ENCODE measurements around the gene SUMO2. TPM values are rescaled to one million over a fixed set of nuclear protein-coding genes. Genes with fewer than 3 reads are reported as not detected.

SUMO2 gene
- total RNA-seq, 1 experiment from 2014 or later, result 616 TPM

DNA sequence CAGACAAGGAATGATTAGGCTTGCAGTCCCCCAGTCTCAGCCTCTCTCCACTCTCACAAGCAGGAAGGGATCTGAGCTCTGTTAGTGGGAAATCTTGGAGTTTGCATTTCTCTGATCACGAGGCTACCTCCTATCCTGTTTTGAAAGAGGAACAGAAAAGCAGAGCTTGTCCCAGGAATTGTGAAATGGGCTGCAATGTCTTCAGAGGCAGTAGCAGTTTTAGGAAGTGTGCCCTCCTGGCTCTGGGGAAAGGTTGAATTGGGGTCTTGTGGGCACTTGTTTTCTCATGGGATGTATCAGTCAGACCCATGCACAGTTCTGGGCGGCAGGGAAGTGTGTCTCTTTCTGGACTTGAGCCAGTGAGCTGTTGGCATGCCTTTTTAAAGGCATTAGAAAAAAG is 45.5 kb upstream of the SUMO2 start:
- POLR2A ChIA-PET, result no interaction called here
- BruUV-seq (replicated peaks), result TSS peak; percentile 40
- DNase-seq (ENCODE audit: low read depth, low spot score) (no peak), ATAC-seq (no peak)
- no peaks in the 10 kb centered on the region for H3K27me3 ChIP-seq (ENCODE audit: control insufficient read depth, insufficient read depth, low read length)
- H3K4me3 ChIP-seq (ENCODE audit: low read depth in 2 of 2, low read length in 2 of 2), result no peak overlapping the region
- in situ Hi-C loops (cut with HindIII; ENCODE audit: low pct_unique_long_range_greater_than_20kb, low sequenced_read_pairs), result no loop called here
- CTCF ChIA-PET, result no interaction called here
- intact Hi-C loops (cut with micrococcal nuclease; ENCODE audit: unreplicated experiment), result no loop called here
- no peaks in the 10 kb centered on the region for H3K4me1 ChIP-seq (ENCODE audit: control insufficient read depth, insufficient read depth, low read length)
- no peak overlapping the region for H3K27ac ChIP-seq (ENCODE audit: low read length)
- H3K9me3 ChIP-seq (ENCODE audit: control insufficient read depth, insufficient read depth, low read depth, low read length), result no peaks in the 10 kb centered on the region
- TF ChIP-seq REST (IDR thresholded peaks at IDR 0.05; ENCODE audit: insufficient read depth in 1 of 2, low read depth in 2 of 2, low read length in 1 of 2) (no peak), TCF7L2 (IDR thresholded peaks at IDR 0.05; ENCODE audit: low read depth, low read length) (no peak), SIN3A (IDR thresholded peaks at IDR 0.05; ENCODE audit: borderline replicate concordance, insufficient read depth, low read depth, low read length) (no peak), POLR2AphosphoS5 (IDR thresholded peaks at IDR 0.05; ENCODE audit: low read depth, low read length) (no peak)
- TF ChIP-seq, protein P1, sequence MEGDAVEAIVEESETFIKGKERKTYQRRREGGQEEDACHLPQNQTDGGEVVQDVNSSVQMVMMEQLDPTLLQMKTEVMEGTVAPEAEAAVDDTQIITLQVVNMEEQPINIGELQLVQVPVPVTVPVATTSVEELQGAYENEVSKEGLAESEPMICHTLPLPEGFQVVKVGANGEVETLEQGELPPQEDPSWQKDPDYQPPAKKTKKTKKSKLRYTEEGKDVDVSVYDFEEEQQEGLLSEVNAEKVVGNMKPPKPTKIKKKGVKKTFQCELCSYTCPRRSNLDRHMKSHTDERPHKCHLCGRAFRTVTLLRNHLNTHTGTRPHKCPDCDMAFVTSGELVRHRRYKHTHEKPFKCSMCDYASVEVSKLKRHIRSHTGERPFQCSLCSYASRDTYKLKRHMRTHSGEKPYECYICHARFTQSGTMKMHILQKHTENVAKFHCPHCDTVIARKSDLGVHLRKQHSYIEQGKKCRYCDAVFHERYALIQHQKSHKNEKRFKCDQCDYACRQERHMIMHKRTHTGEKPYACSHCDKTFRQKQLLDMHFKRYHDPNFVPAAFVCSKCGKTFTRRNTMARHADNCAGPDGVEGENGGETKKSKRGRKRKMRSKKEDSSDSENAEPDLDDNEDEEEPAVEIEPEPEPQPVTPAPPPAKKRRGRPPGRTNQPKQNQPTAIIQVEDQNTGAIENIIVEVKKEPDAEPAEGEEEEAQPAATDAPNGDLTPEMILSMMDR (IDR thresholded peaks at IDR 0.05), result no peak
- H3K36me3 ChIP-seq (ENCODE audit: control insufficient read depth, insufficient read depth, low read length), result peaks cover 20% of the 10 kb centered on the region

DNA sequence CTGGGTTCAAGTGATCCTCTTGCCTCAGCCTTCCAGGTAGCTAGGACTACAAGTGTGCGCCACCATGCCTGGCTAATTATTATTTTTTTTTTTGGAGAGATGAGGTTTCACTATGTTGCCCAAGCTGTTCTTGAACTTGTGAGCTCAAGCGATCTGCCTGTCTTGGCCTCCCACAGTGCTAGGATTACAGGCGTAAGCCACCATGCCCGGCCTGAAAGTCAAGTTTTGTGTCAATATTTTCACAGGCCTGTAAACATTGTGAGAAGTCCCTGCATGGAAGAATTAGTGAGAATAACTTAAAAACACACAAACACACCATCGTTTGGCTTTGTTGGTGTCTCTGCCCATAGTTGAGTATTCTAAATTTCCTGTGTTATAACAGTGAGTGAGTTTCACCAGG is 45.0 kb upstream of the SUMO2 start:
- in situ Hi-C loops (cut with HindIII; ENCODE audit: low pct_unique_long_range_greater_than_20kb, low sequenced_read_pairs) (no loop called here), intact Hi-C loops (cut with micrococcal nuclease; ENCODE audit: unreplicated experiment) (no loop called here)
- H3K4me3 ChIP-seq (ENCODE audit: low read depth in 2 of 2, low read length in 2 of 2), result no peak overlapping the region
- ChIA-PET POLR2A (no interaction called here), CTCF (no interaction called here)
- no peaks in the 10 kb centered on the region for H3K4me1 ChIP-seq (ENCODE audit: control insufficient read depth, insufficient read depth, low read length)
- no peaks in the 10 kb centered on the region for H3K9me3 ChIP-seq (ENCODE audit: control insufficient read depth, insufficient read depth, low read depth, low read length)
- DNase-seq (ENCODE audit: low read depth, low spot score) (no peak), ATAC-seq (no peak)
- no TSS peak for BruUV-seq (replicated peaks)
- no peak overlapping the region for H3K27ac ChIP-seq (ENCODE audit: low read length)
- peaks cover 22% of the 10 kb centered on the region for H3K36me3 ChIP-seq (ENCODE audit: control insufficient read depth, insufficient read depth, low read length)
- TF ChIP-seq, protein P1 (IDR thresholded peaks at IDR 0.05), result no peak
- TF ChIP-seq POLR2AphosphoS5 (IDR thresholded peaks at IDR 0.05; ENCODE audit: low read depth, low read length) (no peak), REST (IDR thresholded peaks at IDR 0.05; ENCODE audit: insufficient read depth in 1 of 2, low read depth in 2 of 2, low read length in 1 of 2) (no peak), TCF7L2 (IDR thresholded peaks at IDR 0.05; ENCODE audit: low read depth, low read length) (no peak), SIN3A (IDR thresholded peaks at IDR 0.05; ENCODE audit: borderline replicate concordance, insufficient read depth, low read depth, low read length) (no peak)
- H3K27me3 ChIP-seq (ENCODE audit: control insufficient read depth, insufficient read depth, low read length), result no peaks in the 10 kb centered on the region
